ENCODE data around the gene WIPF2. TPM values are rescaled to one million over a fixed set of nuclear protein-coding genes. Genes with fewer than 3 reads are reported as not detected.

The WIPF2 gene, protein sequence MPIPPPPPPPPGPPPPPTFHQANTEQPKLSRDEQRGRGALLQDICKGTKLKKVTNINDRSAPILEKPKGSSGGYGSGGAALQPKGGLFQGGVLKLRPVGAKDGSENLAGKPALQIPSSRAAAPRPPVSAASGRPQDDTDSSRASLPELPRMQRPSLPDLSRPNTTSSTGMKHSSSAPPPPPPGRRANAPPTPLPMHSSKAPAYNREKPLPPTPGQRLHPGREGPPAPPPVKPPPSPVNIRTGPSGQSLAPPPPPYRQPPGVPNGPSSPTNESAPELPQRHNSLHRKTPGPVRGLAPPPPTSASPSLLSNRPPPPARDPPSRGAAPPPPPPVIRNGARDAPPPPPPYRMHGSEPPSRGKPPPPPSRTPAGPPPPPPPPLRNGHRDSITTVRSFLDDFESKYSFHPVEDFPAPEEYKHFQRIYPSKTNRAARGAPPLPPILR
- 3.2 and 6.2 TPM in 2 replicates for total RNA-seq (2014; rRNA removed; shearing (Covaris generic))

DNA sequence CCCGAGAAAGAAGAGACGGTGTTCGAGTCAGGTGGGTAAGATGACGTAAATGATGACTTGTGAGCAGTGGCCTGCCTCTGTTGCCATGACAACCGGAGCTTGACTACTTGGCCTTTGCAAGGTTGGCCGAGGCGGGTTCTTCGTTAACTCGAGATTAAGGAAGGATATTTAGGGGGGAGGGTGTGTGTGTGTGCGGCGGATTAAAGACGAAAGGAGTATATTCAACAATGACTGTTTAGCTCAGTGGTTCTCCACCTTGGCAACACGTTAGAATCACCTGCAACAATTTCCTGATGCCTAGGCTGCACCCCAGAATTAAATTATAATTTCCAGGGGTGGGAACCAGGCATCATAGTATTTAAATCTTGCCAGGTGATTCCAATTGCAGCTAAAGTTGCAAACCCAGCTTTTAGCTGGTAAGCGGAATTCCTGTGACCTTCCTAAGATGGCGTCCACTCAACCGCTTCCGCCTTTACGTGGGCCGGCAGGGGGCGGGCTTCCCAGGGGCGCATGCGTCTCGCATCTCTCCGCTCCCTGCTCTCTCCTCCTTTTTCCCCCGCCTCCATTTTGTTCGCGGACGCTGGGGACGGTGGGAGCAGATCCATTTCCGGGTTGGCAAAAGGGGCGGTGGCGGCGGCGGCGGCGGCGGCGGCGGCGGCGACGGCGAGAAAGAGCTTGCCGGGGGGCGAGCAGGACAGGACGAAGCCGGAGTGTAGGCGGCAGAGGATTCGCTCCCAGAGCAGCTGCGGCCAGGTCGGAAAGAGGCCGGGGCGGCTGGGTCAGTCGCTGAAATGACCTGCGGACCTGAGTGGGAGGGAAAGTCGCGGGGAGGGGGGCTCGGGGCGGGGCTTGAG is at the start of gene WIPF2:
TSS of gene WIPF2 (plus strand) at position 565 of the 854 bp plus-strand sequence. CDS start 37,156 bp downstream, outside the sequence.
- peak; percentile 95 for DNase-seq (ENCODE audit: low spot score)

GRCh38 chr17:40170325-40170724 is 48.8 kb upstream of the WIPF2 start:
- DNase-seq (ENCODE audit: low spot score), result no peak

GRCh38 chr17:40171750-40172149 is 47.4 kb upstream of the WIPF2 start:
- DNase-seq (ENCODE audit: low spot score), result no peak

DNA sequence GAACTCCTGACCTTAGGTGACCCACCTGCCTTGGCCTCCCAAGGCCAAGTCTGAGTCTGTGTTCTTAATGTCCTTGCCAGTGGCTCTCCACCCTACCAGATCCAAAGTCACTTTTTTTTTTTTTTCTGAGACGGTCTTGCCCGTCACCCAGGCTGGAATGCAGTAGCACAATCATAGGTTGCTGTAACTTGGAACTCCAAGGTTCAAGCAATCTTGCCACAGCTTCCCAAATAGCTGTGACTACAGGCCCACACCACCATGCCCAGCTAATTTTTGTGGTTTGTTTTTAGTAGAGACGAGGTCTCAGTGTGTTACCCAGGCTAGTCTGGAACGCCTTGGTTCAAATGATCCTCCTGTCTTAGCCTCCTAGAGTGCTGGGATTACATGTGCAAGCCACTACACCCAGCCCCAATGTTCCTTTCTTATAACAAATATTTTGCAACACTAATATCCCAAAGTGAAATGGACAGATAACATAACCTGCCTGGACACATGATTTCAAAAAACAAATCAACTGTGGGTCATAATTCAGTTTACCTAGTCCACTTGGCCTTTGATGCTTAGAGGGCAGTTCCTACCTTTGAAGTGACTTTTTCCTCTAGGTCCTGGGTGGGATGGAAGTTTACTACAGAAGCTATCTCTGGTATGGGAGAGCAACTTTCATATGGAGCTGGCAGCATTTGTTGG is 45.9 kb upstream of the WIPF2 start:
- no peak for DNase-seq (ENCODE audit: low spot score)

- no peak for DNase-seq (ENCODE audit: low spot score)
Observed at GRCh38 chr17:40173778-40174135, 45.3 kb upstream of the WIPF2 start.

- no peak for DNase-seq (ENCODE audit: low spot score)
Observed at GRCh38 chr17:40174514-40174913, 44.6 kb upstream of the WIPF2 start.

DNA sequence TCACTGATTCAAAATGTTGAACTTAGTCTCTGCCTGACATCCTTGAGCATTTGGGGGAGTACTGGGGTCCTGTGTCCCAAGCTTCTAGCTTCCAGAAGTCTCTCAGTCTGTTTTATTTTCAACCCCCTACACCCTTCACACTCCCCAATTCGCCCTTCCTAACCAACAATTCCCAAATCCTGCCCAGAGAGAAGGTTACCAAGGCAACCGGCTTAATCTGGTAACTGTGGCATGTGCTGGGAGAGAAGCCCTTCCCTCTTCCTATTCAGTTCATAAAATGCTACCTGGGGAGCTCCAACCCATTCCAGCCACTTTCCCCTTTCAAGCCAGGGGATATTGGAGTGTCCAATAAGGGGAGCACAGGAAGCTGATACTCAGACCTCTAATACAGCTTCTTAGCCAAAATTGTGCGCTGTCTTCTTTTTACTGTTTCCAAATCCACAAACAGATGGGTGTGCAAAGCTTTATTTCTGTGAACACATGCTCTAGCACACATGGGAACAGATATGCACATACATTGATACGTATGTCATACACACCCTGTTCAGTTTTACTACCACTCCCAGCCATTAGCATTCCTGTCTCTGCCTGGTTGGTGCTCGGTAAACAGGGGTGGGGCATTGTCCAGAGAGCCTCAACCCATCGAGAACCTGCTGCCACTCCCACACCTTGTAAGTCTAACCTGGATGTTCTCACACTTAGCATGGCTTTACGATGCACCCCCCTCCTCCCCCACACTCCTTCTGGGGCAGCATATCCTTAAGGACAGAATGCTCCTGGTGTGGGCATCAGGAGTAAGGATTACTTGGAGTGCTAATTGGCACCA is 43.0 kb upstream of the WIPF2 start:
- no peak for DNase-seq (ENCODE audit: low spot score)

DNA sequence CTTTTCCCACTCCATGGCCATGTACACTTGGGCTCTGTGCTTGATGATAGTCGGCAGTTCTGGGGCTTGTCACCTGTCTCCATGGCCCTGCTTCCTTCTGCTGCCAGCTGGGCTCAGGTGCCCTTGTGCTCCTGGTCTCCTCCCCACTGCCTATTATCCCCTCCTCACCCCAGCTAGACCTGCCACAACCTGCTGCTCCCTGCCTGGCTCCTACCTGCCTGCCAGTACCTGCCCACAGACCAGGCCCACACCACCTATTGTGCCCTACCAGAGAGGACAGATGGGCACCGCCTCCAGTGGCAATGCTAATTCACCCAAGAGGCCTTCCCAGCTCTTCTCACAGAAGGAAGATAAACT is 42.4 kb upstream of the WIPF2 start:
- no peak for DNase-seq (ENCODE audit: low spot score)

DNA sequence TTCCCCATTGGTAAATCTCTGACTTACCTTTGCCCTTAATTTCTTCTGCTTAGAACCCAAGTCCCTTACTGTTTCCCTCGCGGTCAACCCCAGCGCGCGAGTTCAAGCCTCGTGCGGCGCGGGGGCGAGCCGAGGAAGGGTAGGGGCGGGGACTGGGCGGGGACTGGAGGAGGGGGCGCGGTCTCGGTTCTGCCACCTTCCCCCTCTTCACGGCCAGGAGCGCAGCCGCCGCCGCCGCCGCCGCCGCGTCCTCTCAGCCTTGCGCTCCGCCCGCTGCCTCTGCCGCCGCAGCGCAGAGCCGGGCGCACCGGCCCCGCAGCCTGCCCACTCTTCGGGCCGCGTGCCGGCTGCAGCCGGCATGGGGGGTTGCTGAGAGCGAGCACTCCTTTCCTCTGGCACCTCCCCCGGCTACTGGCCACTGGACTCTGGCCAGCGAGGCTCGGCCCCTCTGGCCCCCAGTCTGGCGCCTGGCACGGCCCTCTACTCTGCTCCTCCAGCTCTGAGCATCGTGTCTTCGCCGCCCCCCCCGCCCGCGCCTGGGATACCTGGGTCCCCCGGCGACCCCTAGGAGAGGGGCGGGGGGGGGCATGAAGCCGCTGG is 41.7 kb upstream of the WIPF2 start, which contains the start of gene RAPGEFL1:
TSS of gene RAPGEFL1 (plus strand) at position 196 of the 600 bp plus-strand sequence. CDS start at position 588, 392 bp downstream.
- DNase-seq (ENCODE audit: low spot score), result no peak

GRCh38 chr17:40178021-40178601 is 41.0 kb upstream of the WIPF2 start:
- DNase-seq (ENCODE audit: low spot score), result no peak

DNA sequence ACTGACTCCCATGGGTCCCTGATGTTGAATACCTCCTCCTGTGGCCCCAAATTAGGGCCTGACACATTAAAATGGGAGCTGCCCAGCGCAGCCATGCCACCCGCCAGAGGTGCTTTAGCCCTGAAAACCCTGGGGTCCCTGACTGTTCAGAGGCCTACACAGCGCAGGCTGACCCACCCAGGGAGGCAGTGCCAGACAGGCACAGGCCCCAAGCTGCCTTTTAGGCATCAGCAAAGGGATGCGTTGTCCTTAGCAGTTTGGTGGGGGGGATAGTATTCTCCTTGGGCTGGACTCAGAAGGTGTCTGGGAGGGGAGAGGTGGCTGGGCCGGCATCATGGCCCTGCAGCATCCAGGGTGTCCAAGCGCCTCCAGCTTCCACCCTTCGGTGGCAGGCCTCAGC is 40.4 kb upstream of the WIPF2 start:
- no peak for DNase-seq (ENCODE audit: low spot score)

GRCh38 chr17:40179923-40180659 is 39.0 kb upstream of the WIPF2 start:
- no peak for DNase-seq (ENCODE audit: low spot score)

DNA sequence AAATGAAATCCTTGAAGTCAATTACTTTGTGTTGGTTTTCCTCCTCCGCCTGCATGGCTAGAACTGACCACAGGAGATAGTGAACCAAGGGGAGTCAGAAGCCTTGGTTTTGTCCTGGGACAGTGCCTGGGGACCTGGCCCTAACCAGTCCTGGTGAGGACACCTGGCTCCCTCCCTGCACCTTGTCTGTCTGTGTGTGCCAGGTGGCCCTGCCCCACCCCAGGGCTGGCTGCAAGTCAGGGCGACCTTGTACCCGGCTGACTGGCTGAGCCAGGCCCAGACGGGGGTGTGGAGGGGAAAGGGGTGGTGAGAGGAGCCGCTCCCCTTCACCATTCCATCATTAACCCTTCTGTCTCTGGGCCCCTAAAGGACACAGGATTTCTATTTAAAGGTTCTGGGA is 38.4 kb upstream of the WIPF2 start:
- no peak for DNase-seq (ENCODE audit: low spot score)

DNA sequence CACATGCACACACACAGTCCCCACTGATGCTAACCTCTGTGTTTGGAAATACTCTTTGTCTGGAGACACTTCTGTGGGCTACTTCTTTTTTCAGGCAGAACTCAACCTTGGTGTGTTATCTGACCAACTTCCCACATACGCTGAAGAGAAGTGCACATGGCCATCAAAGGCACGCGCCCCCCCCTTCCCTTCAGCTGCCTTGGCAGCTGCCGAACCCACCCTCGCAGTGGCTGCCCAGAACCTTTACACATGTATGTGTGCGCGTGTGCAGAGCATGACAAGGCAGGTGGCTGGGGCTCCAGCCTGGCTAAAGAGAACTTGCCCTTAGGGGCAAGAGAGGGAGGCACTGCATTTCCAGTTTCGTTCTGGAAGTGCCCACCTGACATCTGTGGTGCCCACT is 37.9 kb upstream of the WIPF2 start:
- no peak for DNase-seq (ENCODE audit: low spot score)

GRCh38 chr17:40182606-40183005 is 36.5 kb upstream of the WIPF2 start:
- no peak for DNase-seq (ENCODE audit: low spot score)

DNA sequence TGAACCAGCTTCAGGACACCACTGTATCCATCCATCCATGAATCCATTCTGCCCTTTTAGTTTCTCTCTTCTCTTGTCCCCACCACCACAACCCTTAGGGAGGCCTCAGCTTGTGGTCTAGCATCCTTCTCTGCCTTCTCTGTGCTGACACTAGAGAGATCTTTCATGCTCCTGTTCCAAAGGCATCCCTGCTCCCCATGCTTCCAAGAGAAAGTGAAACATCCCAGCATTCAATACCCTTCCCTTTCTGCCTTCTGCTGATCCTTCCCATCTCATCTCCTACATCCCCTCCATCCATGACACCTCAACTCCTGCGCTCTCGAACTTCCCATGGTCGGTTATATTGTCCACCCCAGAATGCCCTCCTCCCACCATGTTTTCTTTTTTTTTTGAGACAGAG is 31.9 kb upstream of the WIPF2 start:
- DNase-seq (ENCODE audit: low spot score), result no peak

GRCh38 chr17:40188694-40189093 is 30.4 kb upstream of the WIPF2 start:
- no peak for DNase-seq (ENCODE audit: low spot score)

GRCh38 chr17:40190197-40191021 is 28.7 kb upstream of the WIPF2 start:
- no peak for DNase-seq (ENCODE audit: low spot score)
